GM18867 (cell line): ENCODE results near the gene GPLD1.

Experiments used
- ATAC-seq: cut with Tn5 transposase; IDR thresholded peaks from one replicate; pipeline ENCODE4 v1.9.1; 2021; ENCODE audit warnings: mild to moderate bottlenecking, moderate library complexity; ENCODE audit not compliant: unreplicated experiment

Gene GPLD1

GRCh38 chr6:24458941-24459340 lies 30.4 kb downstream of the GPLD1 start:
- ATAC-seq: no peak

- no peak for ATAC-seq
These were observed 31.2 kb downstream of the GPLD1 start for GRCh38 chr6:24458134-24458533.

- ATAC-seq: no peak
These were observed 34.3 kb downstream of the GPLD1 start for GRCh38 chr6:24455061-24455460.

- ATAC-seq: no peak
These were observed 34.9 kb downstream of the GPLD1 start for GRCh38 chr6:24454452-24454851.

- no peak for ATAC-seq
These were observed 35.5 kb downstream of the GPLD1 start for GRCh38 chr6:24453921-24454320.

GRCh38 chr6:24451581-24452388 lies 37.6 kb downstream of the GPLD1 start:
- ATAC-seq: no peak

GRCh38 chr6:24448828-24449525 lies 40.4 kb downstream of the GPLD1 start:
- ATAC-seq: no peak

GRCh38 chr6:24448396-24448795 lies 41.0 kb downstream of the GPLD1 start:
- ATAC-seq: no peak

GRCh38 chr6:24446670-24447069 lies 42.7 kb downstream of the GPLD1 start:
- no peak for ATAC-seq

- ATAC-seq: no peak
These were observed 43.7 kb downstream of the GPLD1 start for GRCh38 chr6:24445704-24446103.

GRCh38 chr6:24444588-24444987 lies 44.8 kb downstream of the GPLD1 start:
- no peak for ATAC-seq

- ATAC-seq: no peak
These were observed 47.8 kb downstream of the GPLD1 start for GRCh38 chr6:24441599-24441904.

- ATAC-seq: no peak
These were observed 48.3 kb downstream of the GPLD1 start for GRCh38 chr6:24440897-24441598.

GRCh38 chr6:24439858-24440539 lies 49.4 kb downstream of the GPLD1 start:
- no peak for ATAC-seq

- no peak for ATAC-seq
These were observed 52.4 kb downstream of the GPLD1 start for GRCh38 chr6:24436979-24437378.

- no peak for ATAC-seq
These were observed 56.8 kb downstream of the GPLD1 start for GRCh38 chr6:24432611-24433010.

- ATAC-seq: peak; percentile 50
These were observed 58.3 kb downstream of the GPLD1 start for GRCh38 chr6:24431045-24431451.

- ATAC-seq: no peak
These were observed 59.3 kb downstream of the GPLD1 start for GRCh38 chr6:24430086-24430485.

- ATAC-seq: no peak
These were observed 60.2 kb downstream of the GPLD1 start for GRCh38 chr6:24429146-24429545.

- ATAC-seq: no peak
These were observed 60.8 kb downstream of the GPLD1 start for GRCh38 chr6:24428615-24429014.

- ATAC-seq: no peak
These were observed 62.5 kb downstream of the GPLD1 start for GRCh38 chr6:24426729-24427446.
